GM18951 (cell line): ENCODE results near the gene POC1B.

Source experiments
- POLR2A ChIP-seq: IDR thresholded peaks from 4 replicates; pipeline ENCODE4 v1.6.1; 2011; ENCODE audit warnings: mild to moderate bottlenecking; ENCODE audit not compliant: insufficient read length, insufficient read depth; ENCODE audit errors: extremely low read depth
- in situ Hi-C: fragments of 300-500 bp; cut with MboI; formaldehyde crosslinking; loops from one replicate; pipeline ENCODE4 v1.12.0; 2022; ENCODE audit warnings: low sequenced_read_pairs, mixed read lengths, inconsistent platforms; ENCODE audit not compliant: unreplicated experiment

The POC1B gene

DNA sequence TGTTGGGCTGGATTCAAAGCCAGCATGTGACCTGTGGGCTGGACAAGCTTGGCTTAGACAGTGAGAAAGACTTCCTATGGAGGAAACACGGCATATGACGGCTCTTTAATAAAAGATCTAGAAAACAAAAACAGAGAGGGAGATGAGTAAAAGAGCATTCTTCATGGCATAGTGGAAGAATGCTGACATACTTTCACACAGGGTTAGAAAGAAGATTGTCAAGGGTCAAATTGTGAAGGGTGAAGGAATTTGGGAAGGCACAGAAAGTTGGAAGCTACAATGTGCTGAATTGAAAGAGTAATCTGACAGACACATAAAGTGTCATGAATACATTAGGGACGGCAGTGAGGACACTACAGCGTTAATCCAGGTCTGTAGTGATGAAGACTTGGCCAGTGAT, 64.7 kb downstream of the POC1B start:
- in situ Hi-C loops: no loop called here
- TF ChIP-seq POLR2A: no peak

DNA sequence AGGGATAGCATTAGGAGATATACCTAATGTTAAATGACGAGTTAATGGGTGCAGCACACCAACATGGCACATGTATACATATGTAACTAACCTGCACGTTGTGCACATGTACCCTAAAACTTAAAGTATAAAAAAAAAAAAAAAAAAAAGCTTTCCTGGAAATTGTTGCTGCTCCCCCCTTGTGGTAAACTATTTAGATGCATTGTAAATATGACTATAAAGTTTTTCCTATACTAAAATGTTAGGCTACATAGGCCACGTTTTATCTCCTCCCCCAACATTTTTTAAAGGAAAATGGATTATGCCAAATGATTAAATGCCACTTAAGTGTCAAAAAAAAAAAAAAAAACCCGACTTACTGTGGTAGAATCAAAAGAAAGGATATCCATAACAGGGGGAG, 66.6 kb downstream of the POC1B start:
- in situ Hi-C loops: loop anchor here (10.0 kb wide), 1 partner anchor 404 kb away; no protein-coding TSS in a partner anchor

DNA sequence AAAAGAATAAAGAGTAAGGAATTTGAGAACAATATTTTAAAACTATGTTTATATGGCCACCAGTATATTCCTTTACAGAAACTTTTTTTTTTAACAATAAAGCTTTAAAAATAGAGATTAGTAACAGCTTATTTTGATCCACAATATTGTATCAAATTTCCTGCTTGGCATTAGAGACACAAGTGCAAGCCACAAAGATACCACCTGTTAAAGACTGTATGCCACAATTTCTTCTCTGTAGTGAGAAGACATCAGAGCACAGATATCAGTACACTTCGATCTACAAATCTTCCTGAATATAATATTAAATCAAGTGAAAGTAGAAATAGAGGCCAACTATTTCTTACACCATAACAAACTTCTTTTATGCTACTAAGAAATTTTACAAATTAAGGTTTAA, 69.3 kb downstream of the POC1B start:
- in situ Hi-C loops: loop anchor here (10.0 kb wide), 1 partner anchor 402 kb away; no protein-coding TSS in a partner anchor
- TF ChIP-seq POLR2A: no peak

DNA sequence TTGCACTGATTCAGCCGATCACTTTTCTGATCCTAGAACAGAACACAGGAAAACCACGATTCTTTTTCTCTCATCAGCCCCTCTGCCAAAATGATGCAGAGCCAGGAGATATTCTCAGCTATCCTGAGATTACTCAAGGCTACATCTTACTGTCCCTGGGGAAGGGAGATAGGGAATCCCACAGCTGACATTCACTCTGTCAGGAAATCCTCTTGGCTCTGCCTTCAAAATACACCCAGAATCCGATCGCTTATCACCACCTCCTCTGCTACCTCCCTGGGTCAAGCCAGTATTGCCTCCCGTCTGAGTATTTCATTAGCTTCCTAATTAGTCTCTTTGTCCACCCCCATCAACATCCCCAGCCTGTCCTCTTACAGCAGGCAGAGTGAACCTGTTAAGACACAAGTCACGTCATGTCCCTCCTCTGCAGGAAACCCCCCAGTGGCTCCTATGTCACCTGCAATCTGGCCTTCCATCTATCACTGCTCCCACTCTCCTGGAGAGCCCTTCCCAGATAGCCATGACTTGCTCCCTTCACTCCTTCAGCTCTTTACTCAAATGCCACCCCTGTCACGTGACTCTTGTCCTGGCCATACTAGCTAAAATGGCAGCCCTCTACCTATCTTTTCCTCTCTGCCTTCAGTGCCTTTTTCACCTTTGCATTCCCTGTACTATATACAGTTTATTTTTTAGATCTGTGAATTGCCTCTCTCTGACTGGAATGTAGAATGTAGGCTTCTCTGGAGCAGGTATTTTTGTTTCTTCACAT, 71.6 kb downstream of the POC1B start:
- in situ Hi-C loops: loop anchor here (10.0 kb wide), 1 partner anchor 399 kb away; no protein-coding TSS in a partner anchor
- no peak for TF ChIP-seq POLR2A

DNA sequence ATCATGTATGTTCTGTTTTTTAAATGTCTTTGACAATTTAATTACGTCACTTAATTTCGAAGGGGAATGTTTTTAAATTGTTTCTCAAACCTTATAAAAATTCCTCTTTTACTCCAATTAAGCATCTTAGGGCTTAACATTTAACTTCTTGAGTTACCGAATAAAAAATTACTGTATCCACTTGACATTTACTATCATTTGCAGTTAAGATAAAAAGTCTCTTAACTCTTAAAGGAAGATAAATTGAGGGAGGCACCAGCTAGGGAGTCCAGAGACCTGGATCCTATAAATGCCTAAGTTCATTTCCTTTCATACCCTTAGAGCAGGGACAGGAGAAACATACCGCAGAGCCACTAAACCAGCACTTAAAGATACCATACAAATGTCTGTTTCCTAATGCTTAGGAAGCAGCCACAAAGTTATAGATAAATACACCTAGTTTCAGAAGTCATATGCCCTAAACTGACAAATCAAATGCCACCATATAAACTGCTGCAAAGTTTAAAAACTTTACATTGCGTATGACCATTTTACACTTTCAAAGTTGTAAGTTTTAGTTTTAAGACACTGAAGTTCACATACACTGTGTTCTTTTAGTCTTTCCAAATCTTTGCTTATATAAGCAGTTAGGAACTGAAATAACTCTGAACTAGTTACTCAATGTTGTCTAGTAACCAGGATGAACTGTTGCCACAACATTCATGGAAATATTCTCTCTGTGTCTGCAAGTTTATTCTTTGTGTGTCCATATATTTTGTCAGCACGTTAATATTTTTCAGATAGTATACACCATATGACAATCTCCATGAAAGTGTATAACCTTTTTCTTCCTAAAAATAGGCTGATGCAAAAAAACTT, 72.5 kb downstream of the POC1B start:
- no peak for TF ChIP-seq POLR2A
- in situ Hi-C loops: loop anchor here (10.0 kb wide), 1 partner anchor 399 kb away; no protein-coding TSS in a partner anchor

DNA sequence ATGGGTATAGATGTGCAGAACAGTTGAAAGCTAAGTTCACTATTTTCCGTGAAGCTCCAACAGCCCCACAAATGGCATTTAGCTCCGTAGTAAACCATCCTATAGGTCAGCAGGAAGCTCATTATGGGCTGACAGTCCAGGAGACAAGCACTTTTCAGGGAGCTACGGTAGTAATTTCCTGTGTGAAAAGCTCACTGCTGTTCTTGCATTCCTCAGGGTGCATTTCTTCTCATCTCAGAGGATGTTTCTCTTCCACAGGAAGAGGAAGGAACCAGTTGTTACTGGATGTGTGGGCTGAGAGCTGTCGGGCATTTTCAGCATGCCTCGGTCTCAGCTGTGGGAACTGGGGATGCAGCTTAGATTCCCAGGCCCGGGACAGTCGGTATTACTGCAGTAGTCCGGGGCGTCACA, 74.0 kb downstream of the POC1B start:
- in situ Hi-C loops: loop anchor here (10.0 kb wide), 1 partner anchor 397 kb away; no protein-coding TSS in a partner anchor
- no peak for TF ChIP-seq POLR2A

DNA sequence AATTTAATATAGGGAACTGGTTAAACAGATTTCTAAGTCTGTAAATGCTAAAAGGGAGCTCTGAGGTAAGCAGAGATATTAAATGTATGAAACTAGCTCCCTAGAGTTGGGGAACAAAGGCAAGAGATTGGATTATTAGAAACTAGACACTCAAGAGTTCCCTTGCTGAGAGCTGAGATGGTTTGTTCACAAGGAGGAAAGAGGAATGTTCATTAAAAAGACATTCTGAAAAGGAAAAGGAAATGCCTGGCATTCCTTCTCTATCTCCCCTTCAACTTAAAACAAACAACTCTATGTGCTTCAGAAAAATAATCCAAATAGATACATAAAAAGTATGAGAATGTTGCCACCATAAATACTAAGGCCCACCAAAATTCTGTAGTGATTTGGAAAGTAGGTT, 74.9 kb downstream of the POC1B start:
- in situ Hi-C loops: loop anchor here (10.0 kb wide), 1 partner anchor 396 kb away; no protein-coding TSS in a partner anchor

DNA sequence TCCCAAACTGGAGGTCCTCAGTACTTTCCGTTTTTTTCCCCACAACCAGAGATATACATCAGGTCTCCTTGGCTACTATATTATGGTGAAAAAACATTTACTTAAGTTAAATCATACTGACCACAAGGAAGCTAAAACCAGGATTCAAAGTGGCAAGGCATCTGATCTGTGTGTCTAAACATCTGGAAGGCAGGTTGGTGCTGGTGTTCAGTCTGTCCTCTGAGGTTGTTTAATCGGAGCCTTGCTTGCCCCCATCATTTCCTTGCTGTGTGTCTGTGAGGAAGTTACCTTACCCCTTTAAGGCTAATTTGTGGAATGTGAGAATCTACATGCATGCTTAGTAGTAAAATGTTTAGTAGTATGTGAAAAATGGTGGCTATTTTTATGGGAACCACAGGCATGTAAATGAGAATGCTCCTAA, 76.9 kb downstream of the POC1B start:
- in situ Hi-C loops: no loop called here
- no peak for TF ChIP-seq POLR2A

More for the DNA sequence above, 74.9 kb downstream of the POC1B start:
- no peak for TF ChIP-seq POLR2A

DNA sequence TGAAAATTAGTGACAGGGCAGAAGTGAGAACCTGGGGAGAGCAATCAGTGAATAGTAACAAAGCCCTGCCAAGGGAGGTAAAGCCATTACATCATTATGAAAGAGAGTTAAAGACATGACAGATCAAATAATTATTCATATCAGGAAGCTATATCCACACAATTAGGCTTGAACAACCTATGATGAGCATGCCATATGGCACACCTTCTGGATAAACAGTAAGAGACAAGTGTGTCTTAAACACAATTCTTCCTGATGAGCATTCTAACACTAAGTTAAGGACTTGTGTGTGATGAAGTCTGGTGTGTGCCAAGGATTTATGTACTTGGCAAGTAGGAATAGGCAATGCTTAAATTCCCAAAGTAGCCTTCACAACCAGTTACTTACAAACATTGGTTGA, 77.3 kb downstream of the POC1B start:
- no peak for TF ChIP-seq POLR2A
- in situ Hi-C loops: no loop called here

DNA sequence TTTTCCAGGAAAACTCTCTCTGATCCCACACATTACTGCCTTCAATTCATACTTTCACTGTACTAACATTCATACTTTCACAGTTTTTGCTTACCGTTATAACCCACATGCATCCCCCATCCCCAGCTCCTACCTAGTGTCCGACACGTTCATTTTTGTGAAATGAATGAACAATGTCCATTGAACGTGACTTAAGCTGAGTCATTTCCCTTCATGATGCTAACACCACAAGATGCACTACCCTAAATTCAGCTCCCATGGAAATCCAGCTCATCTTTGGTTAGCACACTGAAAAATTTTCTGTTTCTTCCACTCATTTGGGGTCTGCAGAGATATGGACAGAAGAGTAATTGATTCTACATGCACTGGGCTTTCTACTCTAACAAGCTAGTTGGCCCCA, 85.9 kb downstream of the POC1B start:
- in situ Hi-C loops: no loop called here

DNA sequence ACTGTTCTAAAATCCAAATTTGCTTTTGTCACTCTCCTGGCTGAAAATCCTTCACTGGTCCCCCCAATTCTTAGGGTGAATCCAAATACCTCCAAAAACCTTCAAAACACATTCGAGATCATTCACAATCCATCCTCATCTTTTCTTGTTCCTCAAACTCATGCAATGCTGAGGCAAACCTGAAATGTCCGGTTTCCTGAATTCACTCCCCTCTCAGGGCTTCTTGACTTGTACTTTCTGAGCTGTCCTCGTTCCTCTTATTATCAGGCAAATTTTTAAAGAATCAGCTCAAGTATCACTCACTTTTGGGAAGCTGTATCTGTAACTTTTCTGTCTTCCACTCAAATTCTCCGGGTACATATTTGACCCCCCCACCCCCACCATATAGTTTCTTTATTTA, 88.6 kb downstream of the POC1B start:
- no peak for TF ChIP-seq POLR2A
- in situ Hi-C loops: no loop called here

More for the DNA sequence above, 85.9 kb downstream of the POC1B start:
- TF ChIP-seq POLR2A: no peak

DNA sequence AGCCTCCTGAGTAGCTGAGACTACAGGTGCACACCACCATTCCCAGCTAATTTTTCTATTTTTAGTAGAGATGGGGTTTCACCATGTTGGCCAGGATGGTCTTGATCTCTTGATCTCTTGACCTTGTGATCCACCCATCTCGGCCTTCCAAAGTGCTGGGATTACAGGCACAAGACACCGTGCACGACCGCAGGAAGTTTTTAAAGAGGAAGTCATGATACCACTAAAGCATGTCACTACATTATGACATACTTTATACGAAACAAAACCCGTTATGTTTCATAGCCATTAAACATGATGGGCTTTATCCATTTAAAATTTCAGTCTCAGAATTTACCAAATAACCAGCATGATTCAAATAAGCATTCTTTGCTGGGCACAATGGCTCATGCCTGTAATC, 89.8 kb downstream of the POC1B start:
- in situ Hi-C loops: no loop called here
- TF ChIP-seq POLR2A: no peak

DNA sequence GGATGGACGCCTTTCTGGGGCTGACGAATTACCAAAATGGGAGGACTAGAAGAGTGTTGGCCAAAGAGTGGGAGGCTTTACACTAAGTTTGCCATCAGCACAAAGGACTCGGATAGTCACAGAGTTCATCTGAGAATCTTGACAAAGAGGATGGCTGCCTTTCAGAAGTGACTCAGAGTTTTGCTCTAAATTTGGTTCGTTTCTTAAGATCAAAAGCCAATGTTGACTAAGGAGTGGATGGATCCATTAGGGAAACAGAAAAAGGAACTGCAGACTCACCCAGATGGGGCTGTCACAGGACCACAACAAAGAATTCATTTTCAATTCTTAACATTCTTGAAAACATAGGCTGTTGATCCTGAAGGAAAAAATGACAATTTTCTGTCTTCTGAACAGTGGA, 92.2 kb downstream of the POC1B start:
- TF ChIP-seq POLR2A: no peak
- in situ Hi-C loops: no loop called here
